Measurements from ENCODE around the gene ADPRH.

ADPRH gene

GRCh38 chr3:119626196-119626595, 46.9 kb downstream of the ADPRH start:
- no peaks in the 10 kb centered on the region for H3K36me3 ChIP-seq (ENCODE audit: insufficient read depth, low read length)
- no peak overlapping the region for H2AFZ ChIP-seq (ENCODE audit: low read length)
- no peaks in the 10 kb centered on the region for H3K79me2 ChIP-seq (ENCODE audit: insufficient read depth, low read length)
- H3K9me3 ChIP-seq (ENCODE audit: insufficient read depth, low read depth, low read length), result no peaks in the 10 kb centered on the region
- H3F3A ChIP-seq (ENCODE audit: low read depth), result no peaks in the 10 kb centered on the region
- H3K4me2 ChIP-seq (ENCODE audit: low read depth, low read length, poor library complexity, severe bottlenecking), result no peak overlapping the region
- H3K9me2 ChIP-seq (replicated peaks; ENCODE audit: low read depth, low read length), result no peaks in the 10 kb centered on the region
- H3K9ac ChIP-seq (ENCODE audit: low read depth, low read length, poor library complexity, severe bottlenecking), result no peak overlapping the region
- TF ChIP-seq EZH2phosphoT487 (IDR thresholded peaks at IDR 0.05; ENCODE audit: borderline replicate concordance) (no peak), CTCF (conservative IDR thresholded peaks at IDR 0.05; ENCODE audit: low read length) (no peak)
- no peak overlapping the region for H3K4me3 ChIP-seq (ENCODE audit: low read length, poor library complexity, severe bottlenecking)
- H3K27me3 ChIP-seq (ENCODE audit: insufficient read depth, low read length, poor library complexity, severe bottlenecking), result no peaks in the 10 kb centered on the region
- no peaks in the 10 kb centered on the region for H3K4me1 ChIP-seq (ENCODE audit: insufficient read depth, low read length, poor library complexity, severe bottlenecking)
- H4K20me1 ChIP-seq (ENCODE audit: insufficient read depth, low read length, poor library complexity, severe bottlenecking), result no peaks in the 10 kb centered on the region

GRCh38 chr3:119627461-119627860, 48.2 kb downstream of the ADPRH start:
- Histone ChIP-seq H2AFZ (ENCODE audit: low read length) (no peak overlapping the region), H3K9me2 (replicated peaks; ENCODE audit: low read depth, low read length) (no peaks in the 10 kb centered on the region), H3F3A (ENCODE audit: low read depth) (no peaks in the 10 kb centered on the region), H3K4me1 (ENCODE audit: insufficient read depth, low read length, poor library complexity, severe bottlenecking) (no peaks in the 10 kb centered on the region), H3K9me3 (ENCODE audit: insufficient read depth, low read depth, low read length) (no peaks in the 10 kb centered on the region), H4K20me1 (ENCODE audit: insufficient read depth, low read length, poor library complexity, severe bottlenecking) (no peaks in the 10 kb centered on the region), H3K9ac (ENCODE audit: low read depth, low read length, poor library complexity, severe bottlenecking) (no peak overlapping the region), H3K4me3 (ENCODE audit: low read length, poor library complexity, severe bottlenecking) (no peak overlapping the region), H3K79me2 (ENCODE audit: insufficient read depth, low read length) (no peaks in the 10 kb centered on the region), H3K4me2 (ENCODE audit: low read depth, low read length, poor library complexity, severe bottlenecking) (no peak overlapping the region), H3K36me3 (ENCODE audit: insufficient read depth, low read length) (no peaks in the 10 kb centered on the region), H3K27me3 (ENCODE audit: insufficient read depth, low read length, poor library complexity, severe bottlenecking) (no peaks in the 10 kb centered on the region)
- TF ChIP-seq EZH2phosphoT487 (IDR thresholded peaks at IDR 0.05; ENCODE audit: borderline replicate concordance) (no peak), CTCF (conservative IDR thresholded peaks at IDR 0.05; ENCODE audit: low read length) (no peak)

DNA sequence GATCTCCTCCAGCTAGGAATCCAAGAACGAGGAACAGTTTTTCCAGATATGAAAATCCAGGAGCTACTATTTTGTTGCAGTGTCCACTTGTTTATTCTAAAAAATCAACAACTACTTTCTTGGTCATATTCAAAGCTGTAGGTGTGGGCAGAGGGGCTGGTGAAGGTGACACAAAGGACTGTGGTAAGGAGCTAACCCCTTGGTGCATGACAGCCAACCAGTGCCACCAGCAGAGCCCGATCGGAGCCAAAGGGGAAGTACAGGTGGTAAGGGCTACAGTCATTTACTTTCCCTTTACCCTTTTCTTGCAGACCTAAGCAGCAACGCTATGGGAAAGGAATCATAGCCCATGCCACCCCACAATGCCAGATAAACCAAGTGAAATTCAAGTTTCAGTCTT, 49.1 kb downstream of the ADPRH start:
- no peak overlapping the region for H3K4me3 ChIP-seq (ENCODE audit: low read length, poor library complexity, severe bottlenecking)
- H3F3A ChIP-seq (ENCODE audit: low read depth), result no peaks in the 10 kb centered on the region
- H3K79me2 ChIP-seq (ENCODE audit: insufficient read depth, low read length), result no peaks in the 10 kb centered on the region
- H3K4me1 ChIP-seq (ENCODE audit: insufficient read depth, low read length, poor library complexity, severe bottlenecking), result no peaks in the 10 kb centered on the region
- H3K9me2 ChIP-seq (replicated peaks; ENCODE audit: low read depth, low read length), result no peaks in the 10 kb centered on the region
- no peak for TF ChIP-seq EZH2phosphoT487 (IDR thresholded peaks at IDR 0.05; ENCODE audit: borderline replicate concordance)
- TF ChIP-seq CTCF (conservative IDR thresholded peaks at IDR 0.05; ENCODE audit: low read length), result no peak
- H3K36me3 ChIP-seq (ENCODE audit: insufficient read depth, low read length), result no peaks in the 10 kb centered on the region
- no peaks in the 10 kb centered on the region for H4K20me1 ChIP-seq (ENCODE audit: insufficient read depth, low read length, poor library complexity, severe bottlenecking)
- H2AFZ ChIP-seq (ENCODE audit: low read length), result no peak overlapping the region
- H3K27me3 ChIP-seq (ENCODE audit: insufficient read depth, low read length, poor library complexity, severe bottlenecking), result no peaks in the 10 kb centered on the region
- no peaks in the 10 kb centered on the region for H3K9me3 ChIP-seq (ENCODE audit: insufficient read depth, low read depth, low read length)
- no peak overlapping the region for H3K9ac ChIP-seq (ENCODE audit: low read depth, low read length, poor library complexity, severe bottlenecking)
- H3K4me2 ChIP-seq (ENCODE audit: low read depth, low read length, poor library complexity, severe bottlenecking), result no peak overlapping the region

Data from Loucy (cell line).